Adrenal gland (tissue), 5 donors: ENCODE data around the gene ARL14EP.

Experiments
- POLR2A ChIP-seq, 2 donors: fragments of 450-650 bp; IDR thresholded peaks; one replicate each; pipeline ENCODE4 v1.6.1; 2017; ENCODE audit warnings: antibody characterized with exemption in 2 of 2, mild to moderate bottlenecking in 2 of 2, moderate library complexity in 1 of 2
- TF ChIP-seq, protein P1 (sequence below), 6 experiments: fragments of 450-650 bp in 4 of 6; fragments of 200-600 bp in 2 of 6; sonication (generic) in 1 of 6; IDR thresholded peaks; 1 replicate in 5 of 6; 2 replicates in 1 of 6; pipeline versions ENCODE4 v1.5.1 to v1.8.0; 2016 to 2021; ENCODE audit warnings: antibody characterized with exemption in 6 of 6, mild to moderate bottlenecking in 2 of 6, moderate library complexity in 1 of 6
- donor health status: DM: no; HTN: no; CAD: no.

DNA sequence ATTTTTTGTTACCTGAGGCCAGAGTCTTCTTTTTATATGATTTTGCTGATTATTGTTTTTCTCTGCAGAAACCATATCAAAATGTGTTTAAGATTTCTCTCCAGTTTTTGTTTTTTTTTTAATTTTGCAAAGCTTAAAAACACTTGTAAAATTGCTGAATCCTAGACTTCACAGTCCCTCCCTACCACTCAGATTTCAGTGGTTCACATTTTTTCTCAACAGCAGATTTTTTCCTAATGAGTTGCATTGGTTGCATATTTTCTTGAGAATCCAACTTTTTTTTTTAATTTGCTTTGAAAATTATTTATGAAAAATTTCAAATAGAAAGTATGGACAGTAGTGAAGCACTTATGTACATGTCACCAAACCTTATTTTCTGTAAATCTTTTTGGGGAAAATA lies 5.8 kb downstream of the ARL14EP start:
- TF ChIP-seq, protein P1, sequence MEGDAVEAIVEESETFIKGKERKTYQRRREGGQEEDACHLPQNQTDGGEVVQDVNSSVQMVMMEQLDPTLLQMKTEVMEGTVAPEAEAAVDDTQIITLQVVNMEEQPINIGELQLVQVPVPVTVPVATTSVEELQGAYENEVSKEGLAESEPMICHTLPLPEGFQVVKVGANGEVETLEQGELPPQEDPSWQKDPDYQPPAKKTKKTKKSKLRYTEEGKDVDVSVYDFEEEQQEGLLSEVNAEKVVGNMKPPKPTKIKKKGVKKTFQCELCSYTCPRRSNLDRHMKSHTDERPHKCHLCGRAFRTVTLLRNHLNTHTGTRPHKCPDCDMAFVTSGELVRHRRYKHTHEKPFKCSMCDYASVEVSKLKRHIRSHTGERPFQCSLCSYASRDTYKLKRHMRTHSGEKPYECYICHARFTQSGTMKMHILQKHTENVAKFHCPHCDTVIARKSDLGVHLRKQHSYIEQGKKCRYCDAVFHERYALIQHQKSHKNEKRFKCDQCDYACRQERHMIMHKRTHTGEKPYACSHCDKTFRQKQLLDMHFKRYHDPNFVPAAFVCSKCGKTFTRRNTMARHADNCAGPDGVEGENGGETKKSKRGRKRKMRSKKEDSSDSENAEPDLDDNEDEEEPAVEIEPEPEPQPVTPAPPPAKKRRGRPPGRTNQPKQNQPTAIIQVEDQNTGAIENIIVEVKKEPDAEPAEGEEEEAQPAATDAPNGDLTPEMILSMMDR (IDR thresholded peaks at IDR 0.05), result no peak
- TF ChIP-seq POLR2A (IDR thresholded peaks at IDR 0.05), result no peak
